ENCODE results near the gene INTS11. TPM values are rescaled to one million over a fixed set of nuclear protein-coding genes. Genes with fewer than 3 reads are reported as not detected.
A peak's percentile ranks its signal among the peaks of the same experiment; 100 is the strongest.

INTS11 gene
- total RNA-seq, 1 experiment from 2014 or later = 161 TPM

DNA sequence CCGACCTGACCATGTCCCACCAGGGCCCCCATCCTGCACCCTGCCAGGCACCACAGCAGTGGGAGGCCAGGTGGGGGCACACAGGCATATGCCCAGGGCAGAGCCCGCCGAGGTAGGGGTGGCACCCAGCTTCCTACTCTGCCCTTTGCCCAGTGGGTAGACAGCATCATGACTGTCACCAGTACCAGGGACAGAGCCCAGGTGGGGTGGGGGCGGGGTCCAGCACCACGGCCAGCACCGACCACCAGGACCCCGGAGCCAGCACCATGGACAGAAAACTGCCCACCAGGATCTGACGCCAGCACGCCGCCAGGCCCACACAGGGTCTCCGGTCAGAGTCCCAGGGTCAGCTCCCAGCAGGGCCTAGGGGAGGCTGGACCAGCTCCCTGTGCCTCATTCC is 10.4 kb upstream of the INTS11 start:
- peaks cover 4% of the 10 kb centered on the region; the same call in 1 of the 2 replicates for H4K20me1 ChIP-seq (ENCODE audit: insufficient read depth)
- H2AFZ ChIP-seq (ENCODE audit: low read depth, low read length, poor library complexity, severe bottlenecking) = no peak overlapping the region
- no peak overlapping the region for H3K4me3 ChIP-seq (replicated peaks in 1 of 2; ENCODE audit: low read depth in 1 of 2, low read length in 2 of 2)
- peaks cover 5 to 18% of the 10 kb centered on the region in 2 experiments; a peak in 2 of 4 replicates for H3K36me3 ChIP-seq (ENCODE audit: control insufficient read depth in 1 of 2, insufficient read depth in 2 of 2, low read length in 2 of 2)
- BruUV-seq (replicated peaks) = no TSS peak
- no peak for DNase-seq (ENCODE audit: low read depth, low spot score)
- H3K9me2 ChIP-seq (ENCODE audit: insufficient read depth) = no peaks in the 10 kb centered on the region
- CTCF ChIA-PET = no interaction called here
- POLR2A ChIA-PET = no interaction called here
- no peak for ATAC-seq
- H3K9ac ChIP-seq (ENCODE audit: low read length) = no peak overlapping the region
- H3K27ac ChIP-seq (ENCODE audit: low read depth, low read length) = no peak overlapping the region
- H3K9me3 ChIP-seq (ENCODE audit: control insufficient read depth in 1 of 2, insufficient read depth in 1 of 2, low read depth in 1 of 2, low read length in 2 of 2) = no peaks in the 10 kb centered on the region
- intact Hi-C loops (cut with micrococcal nuclease) = no loop called here
- peaks cover 7% of the 10 kb centered on the region; the same call in 1 of the 2 replicates for H3K79me2 ChIP-seq (ENCODE audit: insufficient read depth, low read length)
- H3K4me2 ChIP-seq (ENCODE audit: low read length) = no peak overlapping the region
- no peaks in the 10 kb centered on the region for H3K27me3 ChIP-seq (ENCODE audit: insufficient read depth, low read length)
- RAD21 ChIA-PET (ENCODE audit: low non-redundant PET in 1 of 2, low total read pairs in 2 of 2, uncharacterized antibody in 2 of 2, unreplicated experiment in 2 of 2) = no interaction called here
- no peak for TF ChIP-seq RAD21 (IDR thresholded peaks at IDR 0.05; ENCODE audit: low read depth)
- TF ChIP-seq, protein P1, sequence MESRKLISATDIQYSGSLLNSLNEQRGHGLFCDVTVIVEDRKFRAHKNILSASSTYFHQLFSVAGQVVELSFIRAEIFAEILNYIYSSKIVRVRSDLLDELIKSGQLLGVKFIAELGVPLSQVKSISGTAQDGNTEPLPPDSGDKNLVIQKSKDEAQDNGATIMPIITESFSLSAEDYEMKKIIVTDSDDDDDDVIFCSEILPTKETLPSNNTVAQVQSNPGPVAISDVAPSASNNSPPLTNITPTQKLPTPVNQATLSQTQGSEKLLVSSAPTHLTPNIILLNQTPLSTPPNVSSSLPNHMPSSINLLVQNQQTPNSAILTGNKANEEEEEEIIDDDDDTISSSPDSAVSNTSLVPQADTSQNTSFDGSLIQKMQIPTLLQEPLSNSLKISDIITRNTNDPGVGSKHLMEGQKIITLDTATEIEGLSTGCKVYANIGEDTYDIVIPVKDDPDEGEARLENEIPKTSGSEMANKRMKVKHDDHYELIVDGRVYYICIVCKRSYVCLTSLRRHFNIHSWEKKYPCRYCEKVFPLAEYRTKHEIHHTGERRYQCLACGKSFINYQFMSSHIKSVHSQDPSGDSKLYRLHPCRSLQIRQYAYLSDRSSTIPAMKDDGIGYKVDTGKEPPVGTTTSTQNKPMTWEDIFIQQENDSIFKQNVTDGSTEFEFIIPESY (IDR thresholded peaks at IDR 0.05; ENCODE audit: extremely low read depth, insufficient replicate concordance, low read length) = no peak
- TF ChIP-seq SP1 (IDR thresholded peaks at IDR 0.05; ENCODE audit: low read depth) = no peak
- no peak for TF ChIP-seq EGR1 (IDR thresholded peaks at IDR 0.05; ENCODE audit: low read depth)
- no peak for TF ChIP-seq EZH2phosphoT487 (IDR thresholded peaks at IDR 0.05; ENCODE audit: borderline replicate concordance)
- TF ChIP-seq, protein P2, sequence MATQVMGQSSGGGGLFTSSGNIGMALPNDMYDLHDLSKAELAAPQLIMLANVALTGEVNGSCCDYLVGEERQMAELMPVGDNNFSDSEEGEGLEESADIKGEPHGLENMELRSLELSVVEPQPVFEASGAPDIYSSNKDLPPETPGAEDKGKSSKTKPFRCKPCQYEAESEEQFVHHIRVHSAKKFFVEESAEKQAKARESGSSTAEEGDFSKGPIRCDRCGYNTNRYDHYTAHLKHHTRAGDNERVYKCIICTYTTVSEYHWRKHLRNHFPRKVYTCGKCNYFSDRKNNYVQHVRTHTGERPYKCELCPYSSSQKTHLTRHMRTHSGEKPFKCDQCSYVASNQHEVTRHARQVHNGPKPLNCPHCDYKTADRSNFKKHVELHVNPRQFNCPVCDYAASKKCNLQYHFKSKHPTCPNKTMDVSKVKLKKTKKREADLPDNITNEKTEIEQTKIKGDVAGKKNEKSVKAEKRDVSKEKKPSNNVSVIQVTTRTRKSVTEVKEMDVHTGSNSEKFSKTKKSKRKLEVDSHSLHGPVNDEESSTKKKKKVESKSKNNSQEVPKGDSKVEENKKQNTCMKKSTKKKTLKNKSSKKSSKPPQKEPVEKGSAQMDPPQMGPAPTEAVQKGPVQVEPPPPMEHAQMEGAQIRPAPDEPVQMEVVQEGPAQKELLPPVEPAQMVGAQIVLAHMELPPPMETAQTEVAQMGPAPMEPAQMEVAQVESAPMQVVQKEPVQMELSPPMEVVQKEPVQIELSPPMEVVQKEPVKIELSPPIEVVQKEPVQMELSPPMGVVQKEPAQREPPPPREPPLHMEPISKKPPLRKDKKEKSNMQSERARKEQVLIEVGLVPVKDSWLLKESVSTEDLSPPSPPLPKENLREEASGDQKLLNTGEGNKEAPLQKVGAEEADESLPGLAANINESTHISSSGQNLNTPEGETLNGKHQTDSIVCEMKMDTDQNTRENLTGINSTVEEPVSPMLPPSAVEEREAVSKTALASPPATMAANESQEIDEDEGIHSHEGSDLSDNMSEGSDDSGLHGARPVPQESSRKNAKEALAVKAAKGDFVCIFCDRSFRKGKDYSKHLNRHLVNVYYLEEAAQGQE (IDR thresholded peaks at IDR 0.05; ENCODE audit: low read depth) = no peak; the same call in 1 of the 2 replicates
- TF ChIP-seq TCF7L2 (IDR thresholded peaks at IDR 0.05; ENCODE audit: borderline replicate concordance, extremely low read depth, insufficient read depth, insufficient read length) = no peak
- TF ChIP-seq SIN3A (IDR thresholded peaks at IDR 0.05; ENCODE audit: low read depth) = peak; percentile 28; the same call in 1 of the 2 replicates
- peaks cover 10 to 52% of the 10 kb centered on the region in 2 experiments; a peak in 3 of 4 replicates for H3K4me1 ChIP-seq (ENCODE audit: control insufficient read depth in 1 of 2, insufficient read depth in 2 of 2, low read length in 2 of 2)

Measured in HCT116 (cell line).